GM18867 (cell line): ENCODE results near the gene KRTAP5-5.
"Not testable (repeated sequence)": the region's sequence is repeated elsewhere in the genome, so short reads cannot be mapped to it uniquely, and the experiment has no call there.

Experiments used
- ATAC-seq: cut with Tn5 transposase; IDR thresholded peaks from one replicate; pipeline ENCODE4 v1.9.1; 2021; ENCODE audit warnings: mild to moderate bottlenecking, moderate library complexity; ENCODE audit not compliant: unreplicated experiment

Gene KRTAP5-5

GRCh38 chr11:1605923-1606322, 23.7 kb upstream of the KRTAP5-5 start:
- peak; percentile 96 for ATAC-seq

- not testable (repeated sequence) for ATAC-seq
Observed at GRCh38 chr11:1607156-1607845, 22.3 kb upstream of the KRTAP5-5 start.

- ATAC-seq, result not testable (repeated sequence)
Observed at GRCh38 chr11:1607901-1608300, 21.7 kb upstream of the KRTAP5-5 start.

GRCh38 chr11:1608363-1608762, 21.2 kb upstream of the KRTAP5-5 start, which contains the start of gene KRTAP5-3:
KRTAP5-3 (minus strand) TSS chr11:1608463; CDS start chr11:1608385, 78 bp downstream.
- ATAC-seq, result no peak

- no peak for ATAC-seq
Observed at GRCh38 chr11:1618231-1618630, 11.3 kb upstream of the KRTAP5-5 start.

GRCh38 chr11:1619449-1619848, 10.1 kb upstream of the KRTAP5-5 start:
- no peak for ATAC-seq

- no peak for ATAC-seq
Observed at GRCh38 chr11:1622086-1622485, 7.5 kb upstream of the KRTAP5-5 start, which contains the start of gene KRTAP5-4. KRTAP5-4 (minus strand) TSS chr11:1622138; CDS start chr11:1622093, 45 bp downstream.

GRCh38 chr11:1623716-1624115, 5.9 kb upstream of the KRTAP5-5 start:
- ATAC-seq, result no peak

GRCh38 chr11:1624621-1625020, 5.0 kb upstream of the KRTAP5-5 start:
- no peak for ATAC-seq

- no peak for ATAC-seq
Observed at GRCh38 chr11:1625541-1625940, 4.0 kb upstream of the KRTAP5-5 start.

GRCh38 chr11:1628506-1629325, 859 bp upstream of the KRTAP5-5 start:
- no peak for ATAC-seq

- ATAC-seq, result no peak
Observed at GRCh38 chr11:1630271-1630670, 696 bp downstream of the KRTAP5-5 start.

- ATAC-seq, result no peak
Observed at GRCh38 chr11:1631066-1631568, 1.5 kb downstream of the KRTAP5-5 start.

GRCh38 chr11:1632053-1632714, 2.6 kb downstream of the KRTAP5-5 start:
- no peak for ATAC-seq

- no peak for ATAC-seq
Observed at GRCh38 chr11:1633864-1634263, 4.3 kb downstream of the KRTAP5-5 start.

- no peak for ATAC-seq
Observed at GRCh38 chr11:1636291-1636950, 6.8 kb downstream of the KRTAP5-5 start.

GRCh38 chr11:1637628-1638027, 8.1 kb downstream of the KRTAP5-5 start:
- ATAC-seq, result no peak

GRCh38 chr11:1638344-1638743, 8.8 kb downstream of the KRTAP5-5 start:
- no peak for ATAC-seq

- ATAC-seq, result no peak
Observed at GRCh38 chr11:1639102-1639620, 9.6 kb downstream of the KRTAP5-5 start.

GRCh38 chr11:1639666-1640065, 10.1 kb downstream of the KRTAP5-5 start:
- ATAC-seq, result no peak
